ENCODE results near the gene S100A5.
A peak's percentile ranks its signal among the peaks of the same experiment; 100 is the strongest.

S100A5 gene

DNA sequence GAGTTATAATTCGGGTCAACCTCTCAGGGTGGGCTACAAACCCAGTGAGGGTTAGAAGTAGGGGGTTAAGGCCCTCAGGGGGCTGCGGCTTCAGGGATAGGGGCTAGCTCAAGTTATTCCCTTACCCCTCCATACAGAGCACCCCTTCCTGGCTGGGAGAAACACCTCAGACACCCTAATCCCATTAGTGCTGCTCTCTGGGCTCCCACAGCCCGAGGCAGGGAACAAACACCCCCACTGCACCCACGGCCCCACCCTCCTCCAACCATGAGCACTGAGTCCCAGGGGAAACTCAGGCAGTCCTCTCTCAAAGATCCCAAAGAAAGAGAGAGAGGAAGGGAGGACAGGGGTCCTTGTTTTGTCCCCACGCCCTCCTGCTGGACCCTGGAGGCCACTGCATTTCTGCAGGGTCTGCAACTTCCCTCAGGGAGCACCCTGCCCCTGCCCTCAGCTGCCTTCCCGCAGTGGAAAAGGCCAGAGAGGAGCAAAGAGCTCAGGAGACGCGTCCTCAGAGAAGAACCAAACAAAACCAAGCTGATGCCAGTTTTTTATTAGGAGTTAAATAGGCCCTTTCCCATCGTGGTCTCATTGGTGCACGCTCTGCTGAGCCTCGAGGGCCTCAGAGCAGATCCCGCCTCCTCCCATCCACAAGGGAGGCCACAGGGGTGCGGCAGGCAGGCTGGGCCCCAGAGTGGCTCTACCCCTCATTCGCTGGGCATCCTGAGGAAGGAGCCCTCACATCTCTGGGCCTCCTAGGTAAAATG, 6.2 kb upstream of the S100A5 start:
- no peak for DNase-seq (ENCODE audit: low spot score)

DNA sequence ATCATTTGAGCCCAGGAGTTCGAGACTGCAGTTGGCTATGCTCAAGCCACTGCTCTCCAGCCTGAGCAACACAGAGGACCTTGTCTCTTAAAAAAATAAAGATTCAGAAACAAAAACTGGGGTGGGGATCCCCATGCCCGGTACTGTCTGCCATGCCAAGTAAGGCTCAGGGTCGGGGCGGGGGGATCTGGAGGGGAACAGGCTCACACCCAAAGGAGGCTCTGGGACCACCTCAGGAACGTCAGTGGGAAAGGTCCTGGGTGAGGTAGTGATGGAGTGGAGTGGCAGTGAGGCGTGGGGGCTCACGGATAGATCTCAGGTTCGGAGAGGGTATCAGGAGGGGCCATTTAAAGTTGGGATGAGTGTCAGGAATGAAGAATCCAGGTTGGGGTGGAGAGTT, 5.6 kb upstream of the S100A5 start:
- DNase-seq (ENCODE audit: low spot score) = no peak

DNA sequence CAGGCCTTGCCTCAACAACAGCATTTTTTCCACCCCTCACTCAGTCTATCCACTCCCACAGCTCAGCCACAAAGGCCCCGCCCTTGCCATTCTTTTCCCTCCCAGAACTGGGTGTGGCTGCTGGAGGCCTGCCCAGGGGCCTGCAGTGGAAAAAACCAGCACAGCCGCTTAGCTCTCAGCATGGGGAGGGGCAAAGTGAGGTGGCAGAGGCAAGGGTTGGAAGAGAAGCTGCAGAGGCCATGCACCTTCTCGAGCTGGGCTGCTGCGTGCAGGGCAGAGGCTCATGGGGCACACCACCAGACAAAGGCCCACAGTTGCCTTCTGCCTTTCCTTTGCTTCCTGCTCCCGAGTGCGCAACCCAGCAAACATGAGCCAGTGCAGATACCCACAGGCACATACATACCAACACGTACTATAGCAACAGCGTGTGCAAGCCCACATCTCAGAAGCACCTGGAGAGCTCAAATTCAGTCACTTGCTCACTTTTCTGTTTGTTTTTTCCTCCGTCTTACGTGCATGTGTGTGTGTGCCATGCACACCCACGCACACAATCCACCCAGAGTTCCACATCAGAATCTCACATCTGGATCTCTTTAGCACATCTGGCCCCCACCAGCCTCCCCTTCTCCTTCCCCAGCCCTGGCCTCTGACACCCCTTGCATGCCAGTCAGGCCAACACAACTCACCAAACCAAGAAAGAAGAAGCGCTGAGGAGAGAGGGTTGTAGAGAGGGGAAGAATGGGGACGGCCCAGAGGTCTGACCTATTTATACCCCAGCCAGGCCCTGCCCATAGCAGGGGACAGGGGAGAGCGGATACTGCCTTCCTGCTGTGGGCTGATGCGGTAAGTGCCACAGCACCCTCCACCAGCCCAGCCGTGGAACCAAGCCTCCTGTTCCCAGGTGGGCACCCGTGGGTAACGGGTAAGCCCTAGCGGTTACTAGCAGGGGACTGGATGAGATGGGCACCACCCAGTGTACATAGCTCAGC, 4.6 kb upstream of the S100A5 start, which contains the start of gene S100A4:
Gene S100A4, minus strand, starts transcription at position 740 of the 989 bp plus-strand sequence. CDS start 1,012 bp downstream, outside the sequence.
- peak; percentile 96 for DNase-seq (ENCODE audit: low spot score)

DNA sequence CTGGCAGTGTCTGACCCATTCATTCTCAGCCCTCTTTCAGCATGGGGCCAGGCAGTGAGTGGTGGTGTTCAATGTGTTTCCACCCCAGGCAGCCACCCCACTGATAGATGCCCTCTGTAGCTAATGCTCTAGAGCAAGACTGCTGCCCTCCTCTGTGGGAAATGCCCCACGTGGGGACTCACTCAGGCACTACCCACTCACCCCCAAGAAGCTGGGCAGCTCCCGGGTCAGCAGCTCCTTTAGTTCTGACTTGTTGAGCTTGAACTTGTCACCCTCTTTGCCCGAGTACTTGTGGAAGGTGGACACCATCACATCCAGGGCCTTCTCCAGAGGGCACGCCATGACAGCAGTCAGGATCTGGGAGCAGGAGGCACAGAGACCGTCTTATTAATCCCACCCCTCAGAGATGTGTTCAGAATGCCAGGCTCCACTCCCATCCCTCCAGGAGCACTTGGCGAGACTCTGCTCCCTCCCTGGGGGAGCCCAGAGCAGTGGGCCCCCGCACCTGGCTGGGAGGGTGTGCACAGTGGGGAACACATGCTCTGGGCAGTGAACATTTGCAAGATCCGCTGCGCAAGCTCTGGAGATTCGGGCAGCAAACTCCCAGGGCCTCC, 3.8 kb upstream of the S100A5 start:
- DNase-seq (ENCODE audit: low spot score) = no peak

DNA sequence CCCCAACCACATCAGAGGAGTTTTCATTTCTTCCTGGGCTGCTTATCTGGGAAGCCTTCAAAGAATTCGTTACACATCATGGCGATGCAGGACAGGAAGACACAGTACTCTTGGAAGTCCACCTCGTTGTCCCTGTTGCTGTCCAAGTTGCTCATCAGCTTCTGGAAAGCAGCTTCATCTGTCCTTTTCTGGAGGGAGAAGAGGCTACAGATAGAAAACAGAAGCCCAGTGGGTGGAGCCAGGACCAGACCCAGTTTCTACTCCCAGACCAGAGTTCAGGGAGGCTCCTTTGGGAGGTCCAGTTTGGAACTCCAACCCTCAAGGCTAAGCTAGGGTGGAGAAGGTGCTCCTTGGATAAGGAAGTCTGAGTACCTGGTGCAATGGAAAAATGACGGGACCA, 3.0 kb upstream of the S100A5 start:
- no peak for DNase-seq (ENCODE audit: low spot score)

DNA sequence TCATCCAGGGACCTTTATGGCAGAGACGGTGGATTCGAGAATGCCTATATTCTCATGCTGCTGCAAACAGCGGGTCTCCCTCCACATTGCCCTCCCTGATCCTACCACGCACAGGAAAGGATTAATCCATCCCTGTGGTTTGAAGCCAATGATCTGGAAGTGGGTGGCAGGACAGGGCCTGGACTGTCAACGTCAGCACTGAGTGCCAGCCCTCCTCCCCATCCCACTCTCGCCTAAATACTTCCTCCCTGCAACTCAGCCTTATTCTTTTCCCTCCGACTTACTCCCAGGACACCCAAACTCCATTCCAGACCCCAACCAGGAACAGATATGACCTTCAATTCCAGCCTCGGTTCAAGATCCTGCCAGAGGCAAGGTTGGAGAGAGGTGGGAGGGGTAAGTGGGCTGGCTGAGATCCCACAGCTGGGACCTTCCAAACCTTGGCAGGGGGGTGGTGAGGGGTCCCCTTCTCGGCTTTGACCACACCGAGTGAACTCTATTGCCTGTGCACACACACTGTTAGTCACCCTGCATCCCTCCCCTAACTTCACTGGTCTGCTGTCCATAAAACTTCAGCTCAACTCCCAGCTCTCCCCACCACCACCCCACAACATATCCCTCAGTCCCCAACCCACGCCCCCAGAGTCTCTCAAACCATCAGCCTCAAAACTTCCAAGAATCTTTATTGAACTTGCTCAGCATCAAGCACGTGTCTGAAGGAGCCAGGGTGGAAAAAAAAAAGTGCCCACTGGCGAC, 2.4 kb upstream of the S100A5 start:
- no peak for DNase-seq (ENCODE audit: low spot score)

DNA sequence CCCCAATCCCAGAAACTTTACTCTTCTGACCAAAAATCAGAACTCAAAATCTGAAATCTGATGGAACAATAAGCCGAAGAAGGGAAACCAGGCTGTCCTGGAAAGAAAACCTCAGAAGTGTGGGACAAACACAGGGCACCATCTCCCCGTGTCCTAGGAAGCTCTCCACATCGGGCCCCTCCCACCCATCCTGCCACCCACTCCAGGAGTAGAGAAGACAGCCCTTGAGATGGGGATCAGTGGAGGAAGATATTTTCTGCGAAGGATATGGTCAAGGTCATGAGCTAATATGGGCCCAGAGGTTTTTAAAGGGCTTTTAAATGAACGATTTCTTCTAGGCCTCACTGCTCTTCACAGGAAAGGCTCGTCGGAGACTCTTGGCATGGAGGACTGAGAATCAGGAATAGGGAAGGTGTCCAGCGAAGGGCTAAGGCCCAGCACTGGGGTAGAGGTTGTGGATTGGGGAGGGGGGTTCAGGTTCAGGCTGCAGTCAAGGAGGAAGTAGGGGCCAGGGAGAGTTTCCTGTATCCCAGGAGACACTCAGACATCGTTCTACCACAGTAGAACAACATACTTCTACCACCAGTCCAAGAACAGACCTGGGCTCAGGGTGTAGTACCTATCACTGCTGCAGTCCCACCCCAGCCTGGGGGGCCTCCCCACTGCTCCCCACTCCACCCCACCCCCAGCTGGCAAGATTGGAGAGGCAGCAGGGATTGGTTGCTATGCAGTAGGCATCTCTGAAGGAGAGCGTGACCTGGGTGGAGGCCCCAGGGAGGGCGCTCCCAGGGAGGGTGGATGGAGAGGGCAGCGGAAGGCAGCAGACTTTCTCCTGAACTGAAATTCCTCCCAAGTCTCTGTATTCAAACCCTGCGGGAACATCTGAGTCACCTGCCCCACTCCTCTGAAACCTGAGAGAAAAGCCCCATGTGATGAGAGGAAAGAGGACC, 1.2 kb upstream of the S100A5 start:
- DNase-seq (ENCODE audit: low spot score) = no peak

DNA sequence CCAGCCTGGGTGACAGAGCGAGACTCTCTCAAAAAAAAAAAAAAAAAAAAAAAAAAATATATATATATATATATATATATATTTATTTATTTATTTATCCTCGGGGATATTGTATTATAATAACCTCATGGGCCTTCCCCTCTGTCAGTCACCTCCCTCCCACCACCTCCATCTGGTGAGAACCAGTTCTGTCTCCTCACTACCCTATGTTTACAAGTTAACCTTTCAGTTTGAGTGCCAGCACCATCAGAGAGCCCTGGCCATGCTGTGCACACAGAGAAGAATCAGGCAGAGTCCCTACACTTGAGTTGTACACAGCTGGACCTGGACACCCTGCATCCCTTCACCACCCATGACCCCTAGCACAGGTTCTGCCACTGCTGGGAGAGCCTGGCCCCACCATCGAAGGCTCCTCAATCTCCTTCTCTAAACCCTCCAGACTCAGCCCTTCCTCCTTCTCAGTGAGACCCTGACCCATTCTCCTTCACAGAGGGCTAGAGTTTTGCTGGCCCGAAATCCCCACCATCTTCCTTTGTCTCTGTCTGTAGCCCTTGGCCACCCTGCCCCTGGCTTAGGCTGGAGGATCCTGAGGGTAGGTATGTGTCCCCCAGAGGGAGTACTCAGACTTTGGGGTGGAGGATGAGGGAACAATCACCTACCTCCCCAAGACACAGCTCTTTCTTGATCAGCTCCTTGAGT, 1.2 kb downstream of the S100A5 start:
- no peak for DNase-seq (ENCODE audit: low spot score)

DNA sequence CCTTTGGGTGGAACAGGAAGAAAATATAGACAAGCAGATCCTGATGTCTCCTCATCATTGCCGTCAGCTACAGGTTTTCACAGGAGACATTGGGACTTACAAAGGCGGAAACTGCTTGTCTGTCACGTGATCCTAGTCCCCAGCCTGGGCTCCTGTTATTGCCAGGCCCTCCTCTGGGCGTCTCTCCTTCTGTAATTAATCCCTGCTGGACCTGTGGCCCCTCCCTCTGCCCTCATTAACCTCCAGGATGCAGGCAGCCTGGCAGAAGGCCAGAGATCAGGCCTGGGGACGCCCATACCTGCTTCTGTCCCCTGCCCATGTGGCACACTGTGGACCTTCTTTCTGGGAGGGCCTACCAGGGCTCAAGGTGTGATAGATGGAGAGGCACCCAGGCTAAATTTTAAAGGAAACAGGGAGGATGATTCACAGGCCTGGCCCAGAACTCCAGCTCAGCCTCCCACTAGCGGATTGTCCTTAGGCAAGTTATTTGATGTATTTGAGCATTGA, 2.4 kb downstream of the S100A5 start:
- no peak for DNase-seq (ENCODE audit: low spot score)

DNA sequence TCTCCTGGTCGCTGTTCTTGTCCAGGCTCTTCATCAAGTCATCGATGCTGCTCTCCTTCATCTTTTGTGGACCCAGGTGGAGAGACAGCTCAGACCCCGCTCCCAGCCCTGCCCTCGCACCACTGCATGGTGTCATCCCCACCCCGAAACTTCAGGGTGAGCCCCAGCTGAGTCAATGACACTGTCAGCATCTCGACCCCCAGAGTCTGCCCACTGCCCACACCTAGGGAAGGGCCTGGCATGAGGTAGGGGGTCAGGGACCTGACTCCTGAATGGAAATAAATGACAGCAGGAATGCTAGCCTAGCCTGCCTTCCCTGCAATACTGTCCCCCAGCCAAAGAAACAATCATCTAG, 3.4 kb downstream of the S100A5 start:
- DNase-seq (ENCODE audit: low spot score) = no peak

DNA sequence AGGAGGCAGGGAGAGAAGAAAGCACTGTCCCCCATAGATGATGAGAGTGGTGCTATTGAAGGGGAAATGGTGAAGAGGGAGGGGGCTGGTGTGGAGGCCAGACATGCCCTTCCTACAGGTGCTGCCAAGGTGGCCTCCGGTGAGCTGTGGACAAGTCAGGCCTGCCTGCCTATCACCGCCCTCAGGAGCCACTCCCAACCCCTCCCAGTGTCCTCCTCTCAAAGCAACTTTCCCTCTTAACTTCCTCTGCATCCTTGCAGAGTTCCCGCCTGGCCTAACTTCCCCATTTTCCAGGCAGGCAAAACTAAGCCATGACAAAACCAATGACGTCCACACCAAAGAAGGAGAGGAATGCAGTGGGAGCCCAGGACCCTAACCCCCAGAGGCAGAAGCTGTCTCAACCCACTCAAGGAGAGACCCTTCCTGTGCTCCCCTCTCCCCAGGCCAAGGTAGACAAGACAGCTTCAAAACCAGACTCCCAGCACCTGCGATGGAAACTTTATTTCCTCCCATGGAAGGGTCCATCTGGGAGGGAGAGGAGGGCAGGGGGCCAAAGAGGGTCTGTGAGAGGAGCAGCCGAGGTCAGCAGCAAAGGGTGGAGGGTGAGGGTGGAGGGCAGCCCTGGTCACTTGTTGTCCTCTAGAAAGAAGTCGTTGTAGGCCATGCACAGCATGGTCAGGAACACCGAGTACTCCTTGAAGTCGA, 3.9 kb downstream of the S100A5 start:
- DNase-seq (ENCODE audit: low spot score) = no peak

DNA sequence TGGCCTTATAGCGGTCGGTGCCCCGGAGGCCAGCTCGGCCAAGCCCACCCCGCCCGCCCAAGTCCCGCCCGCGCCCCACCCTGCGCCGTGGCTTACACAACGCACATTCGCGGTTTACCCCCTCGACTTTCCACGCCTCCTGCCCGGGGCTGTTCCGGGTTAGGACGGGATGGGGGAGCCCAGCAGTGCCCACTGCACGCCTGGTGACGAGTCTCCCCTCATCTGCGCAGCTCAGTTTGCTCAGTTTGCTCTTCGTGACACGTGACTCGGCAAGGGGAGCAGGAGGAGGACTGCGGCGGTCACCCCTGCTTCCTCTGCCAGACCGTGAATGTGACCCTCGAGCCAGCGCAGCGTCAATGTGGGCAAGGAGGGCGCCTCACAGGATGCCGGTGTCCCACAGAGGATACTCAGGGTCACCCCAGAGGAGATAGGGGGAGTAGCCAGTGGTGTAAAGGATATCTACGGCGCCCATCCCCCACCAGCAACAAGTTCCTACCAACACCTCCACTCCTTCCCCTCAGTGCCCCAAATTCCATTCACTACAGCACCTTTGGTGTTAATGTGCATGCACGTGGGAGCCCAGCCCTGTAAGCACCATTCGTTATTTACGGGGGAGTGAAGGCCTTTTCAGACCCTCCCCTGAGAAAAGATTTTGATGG, 4.6 kb downstream of the S100A5 start:
- peak; percentile 78 for DNase-seq (ENCODE audit: low spot score)

DNA sequence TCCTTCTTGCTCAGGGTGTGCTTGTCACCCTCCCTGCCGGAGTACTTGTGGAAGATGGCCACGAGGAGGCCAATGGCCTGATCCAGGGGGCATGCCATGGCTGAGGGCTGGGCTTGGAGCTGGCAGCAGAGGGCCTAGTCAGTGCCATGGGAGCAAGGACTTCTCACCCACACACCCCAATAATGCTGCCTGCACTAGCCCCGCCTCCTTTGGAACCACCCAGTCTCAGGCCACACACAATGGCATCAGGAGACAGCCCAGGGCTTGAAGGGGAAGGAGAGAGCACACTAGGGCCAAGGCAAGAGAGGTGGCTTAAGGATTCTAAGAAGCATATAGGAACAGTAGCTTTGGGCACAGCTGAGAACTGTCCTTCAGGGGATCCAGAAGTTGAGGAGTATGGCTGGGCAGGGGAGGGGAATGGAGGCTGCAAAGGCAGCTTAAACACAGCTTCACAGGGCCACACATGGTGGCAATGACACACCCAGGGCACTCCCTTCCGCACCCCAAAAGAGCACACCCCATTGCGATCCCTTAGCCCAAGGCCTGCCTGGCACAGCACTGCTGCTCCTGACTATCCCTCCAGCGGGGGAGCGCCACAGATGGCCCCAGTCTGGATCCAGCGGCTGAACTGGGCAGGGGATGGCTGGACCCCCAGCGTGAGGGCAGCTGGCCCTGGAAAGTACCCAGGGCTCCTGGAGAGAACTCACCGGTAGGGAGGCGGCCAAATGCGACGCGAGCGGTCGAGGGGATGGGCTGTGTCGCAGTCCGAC, 5.3 kb downstream of the S100A5 start, which contains the start of gene S100A6:
Gene S100A6, minus strand, starts transcription at position 750 of the 770 bp plus-strand sequence. Its CDS starts 652 bp downstream, at position 98.
- DNase-seq (ENCODE audit: low spot score) = no peak

DNA sequence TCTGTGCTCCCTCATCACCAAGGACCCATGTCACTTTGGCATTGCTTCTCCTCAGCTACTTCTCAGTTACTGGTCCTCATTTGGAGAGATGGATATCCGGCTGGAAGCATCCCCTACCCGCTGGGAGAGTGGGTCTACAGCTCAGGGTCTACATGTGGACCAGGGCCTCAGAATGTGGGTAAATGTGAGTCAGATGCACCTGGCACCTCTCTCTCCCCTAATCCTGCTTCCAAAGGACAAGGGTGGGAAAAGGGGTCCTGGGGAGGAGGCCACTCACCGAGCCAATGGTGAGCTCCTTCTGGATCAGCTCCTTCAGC, 5.9 kb downstream of the S100A5 start:
- DNase-seq (ENCODE audit: low spot score) = no peak

DNA sequence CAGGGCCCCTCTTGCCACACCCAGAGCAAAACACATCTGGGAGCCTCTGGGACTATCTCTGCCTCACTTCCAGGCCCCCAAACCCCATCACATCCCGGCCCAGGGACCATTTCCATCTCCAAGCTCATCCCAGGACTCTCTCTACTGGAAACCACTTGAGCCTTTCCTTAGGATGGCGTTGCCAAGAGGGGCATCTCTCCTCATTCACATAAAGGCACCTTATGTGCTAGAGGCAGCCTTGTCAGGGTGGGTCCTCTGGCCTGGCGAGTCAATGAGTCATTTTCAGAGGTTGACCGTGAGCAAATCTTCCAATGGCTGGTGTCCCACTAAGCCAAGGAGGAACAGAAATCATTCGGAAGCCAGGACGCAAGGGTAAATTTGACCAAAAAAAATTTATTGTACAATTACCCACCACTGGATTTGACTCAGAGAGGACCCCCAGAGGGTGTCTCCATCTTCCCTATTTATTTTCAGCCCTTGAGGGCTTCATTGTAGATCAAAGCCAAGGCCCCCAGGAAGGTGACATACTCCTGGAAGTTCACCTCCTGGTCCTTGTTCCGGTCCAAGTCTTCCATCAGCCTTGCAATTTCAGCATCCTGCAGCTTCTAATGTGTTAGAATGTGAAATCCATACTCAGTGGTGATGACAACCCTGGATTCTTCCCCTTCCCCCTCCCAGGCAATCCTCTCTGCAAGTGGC, 6.4 kb downstream of the S100A5 start:
- no peak for DNase-seq (ENCODE audit: low spot score)

DNA sequence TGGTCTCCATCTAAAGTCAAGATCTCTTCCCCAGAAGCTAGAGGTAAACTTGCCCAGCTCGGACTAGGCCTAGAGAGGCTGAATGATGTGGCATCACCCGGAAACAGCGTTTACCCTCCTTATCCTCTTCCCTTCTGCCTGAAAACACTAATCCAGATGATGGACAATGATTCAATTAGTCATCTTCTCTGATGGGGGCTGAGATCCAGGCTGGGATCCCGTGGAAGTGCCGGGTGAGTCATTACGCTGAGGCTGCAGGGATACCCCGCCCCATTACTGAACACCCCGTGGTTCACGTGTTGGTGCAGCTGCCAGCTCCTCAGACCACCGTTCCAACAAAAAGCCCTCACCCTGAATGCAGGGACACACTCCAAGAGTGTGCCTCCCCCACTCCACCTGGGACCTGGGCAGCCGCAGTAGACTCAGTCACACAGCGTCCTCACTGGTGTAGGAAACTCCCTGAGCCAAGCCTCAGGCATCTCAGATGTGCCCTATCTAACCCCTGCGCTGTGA, 7.0 kb downstream of the S100A5 start:
- DNase-seq (ENCODE audit: low spot score) = peak; percentile 91

All from COLO829 (cell line).